Testis (tissue), 2 donors: ENCODE data around the gene TP53.

Source experiments
- POLR2A ChIP-seq: fragments of 450-650 bp; IDR thresholded peaks from one replicate; pipeline ENCODE4 v1.6.1; 2017; ENCODE audit warnings: antibody characterized with exemption, mild to moderate bottlenecking, moderate library complexity
- TF ChIP-seq, protein P1 (sequence below), 3 experiments: fragments of 450-650 bp in 2 of 3; fragments of 200-600 bp in 1 of 3; sonication (generic) in 1 of 3; IDR thresholded peaks; one replicate each; pipeline ENCODE4 v1.5.1; 2016 to 2019; ENCODE audit warnings: antibody characterized with exemption in 3 of 3, mild to moderate bottlenecking in 2 of 3, moderate library complexity in 1 of 3

DNA sequence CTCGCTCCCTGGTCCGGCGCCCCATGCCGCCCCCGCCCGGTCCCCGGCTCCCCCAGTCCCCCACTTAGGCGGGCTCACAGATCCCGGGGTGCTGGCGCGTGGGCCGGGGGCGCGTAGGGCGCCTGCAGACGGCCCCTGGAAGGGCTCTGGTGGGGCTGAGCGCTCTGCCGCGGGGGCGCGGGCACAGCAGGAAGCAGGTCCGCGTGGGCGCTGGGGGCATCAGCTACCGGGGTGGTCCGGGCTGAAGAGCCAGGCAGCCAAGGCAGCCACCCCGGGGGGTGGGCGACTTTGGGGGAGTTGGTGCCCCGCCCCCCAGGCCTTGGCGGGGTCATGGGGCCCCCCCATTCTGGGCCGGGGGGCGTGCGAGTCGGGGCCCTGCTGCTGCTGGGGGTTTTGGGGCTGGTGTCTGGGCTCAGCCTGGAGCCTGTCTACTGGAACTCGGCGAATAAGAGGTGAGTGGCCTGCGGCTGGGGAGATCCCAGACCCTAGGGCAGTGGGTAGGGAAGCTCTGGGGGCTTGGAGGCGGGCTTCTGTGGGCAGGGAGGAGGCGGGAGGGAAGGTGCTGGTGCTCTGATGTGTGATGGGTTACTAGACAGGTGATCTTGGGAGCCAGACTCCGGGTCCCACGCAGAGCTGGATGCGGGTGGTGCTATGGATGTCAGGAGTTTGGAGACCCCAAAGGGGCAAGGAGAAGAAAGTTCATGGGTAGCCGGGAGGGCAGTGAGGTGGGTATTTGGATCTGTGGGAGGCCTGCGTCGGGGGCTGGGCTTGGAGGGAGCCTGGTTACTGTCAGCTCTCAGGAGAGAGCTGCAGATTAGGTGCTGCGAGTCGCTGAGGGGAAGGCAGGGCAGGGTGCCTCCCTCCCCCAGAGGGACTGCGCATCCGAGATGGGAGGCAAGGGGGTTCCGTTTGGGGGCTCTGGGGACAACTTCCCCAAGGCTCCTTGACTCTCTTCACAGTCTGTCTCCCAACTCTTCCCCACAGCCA is 18.3 kb upstream of the TP53 start:
- TF ChIP-seq, protein P1, sequence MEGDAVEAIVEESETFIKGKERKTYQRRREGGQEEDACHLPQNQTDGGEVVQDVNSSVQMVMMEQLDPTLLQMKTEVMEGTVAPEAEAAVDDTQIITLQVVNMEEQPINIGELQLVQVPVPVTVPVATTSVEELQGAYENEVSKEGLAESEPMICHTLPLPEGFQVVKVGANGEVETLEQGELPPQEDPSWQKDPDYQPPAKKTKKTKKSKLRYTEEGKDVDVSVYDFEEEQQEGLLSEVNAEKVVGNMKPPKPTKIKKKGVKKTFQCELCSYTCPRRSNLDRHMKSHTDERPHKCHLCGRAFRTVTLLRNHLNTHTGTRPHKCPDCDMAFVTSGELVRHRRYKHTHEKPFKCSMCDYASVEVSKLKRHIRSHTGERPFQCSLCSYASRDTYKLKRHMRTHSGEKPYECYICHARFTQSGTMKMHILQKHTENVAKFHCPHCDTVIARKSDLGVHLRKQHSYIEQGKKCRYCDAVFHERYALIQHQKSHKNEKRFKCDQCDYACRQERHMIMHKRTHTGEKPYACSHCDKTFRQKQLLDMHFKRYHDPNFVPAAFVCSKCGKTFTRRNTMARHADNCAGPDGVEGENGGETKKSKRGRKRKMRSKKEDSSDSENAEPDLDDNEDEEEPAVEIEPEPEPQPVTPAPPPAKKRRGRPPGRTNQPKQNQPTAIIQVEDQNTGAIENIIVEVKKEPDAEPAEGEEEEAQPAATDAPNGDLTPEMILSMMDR (IDR thresholded peaks at IDR 0.05), result no peak
- TF ChIP-seq POLR2A, result no peak
